GM18951 (cell line): ENCODE data around the gene FAM219A.

Experiments used
- POLR2A ChIP-seq: IDR thresholded peaks from 4 replicates; pipeline ENCODE4 v1.6.1; 2011; ENCODE audit warnings: mild to moderate bottlenecking; ENCODE audit not compliant: insufficient read length, insufficient read depth; ENCODE audit errors: extremely low read depth
- in situ Hi-C: fragments of 300-500 bp; cut with MboI; formaldehyde crosslinking; loops from one replicate; pipeline ENCODE4 v1.12.0; 2022; ENCODE audit warnings: low sequenced_read_pairs, mixed read lengths, inconsistent platforms; ENCODE audit not compliant: unreplicated experiment

Gene FAM219A

GRCh38 chr9:34417734-34418133, 40.6 kb downstream of the FAM219A start:
- TF ChIP-seq POLR2A: no peak
- in situ Hi-C loops: no loop called here

GRCh38 chr9:34413231-34413852, 45.0 kb downstream of the FAM219A start:
- in situ Hi-C loops: no loop called here
- TF ChIP-seq POLR2A: no peak

- no peak for TF ChIP-seq POLR2A
- in situ Hi-C loops: no loop called here
Observed at GRCh38 chr9:34412336-34412735, 46.0 kb downstream of the FAM219A start.

GRCh38 chr9:34409154-34409553, 49.2 kb downstream of the FAM219A start:
- no peak for TF ChIP-seq POLR2A

GRCh38 chr9:34408173-34408572, 50.2 kb downstream of the FAM219A start:
- in situ Hi-C loops: no loop called here

More at GRCh38 chr9:34409154-34409553, 49.2 kb downstream of the FAM219A start:
- in situ Hi-C loops: no loop called here

GRCh38 chr9:34406219-34406618, 52.2 kb downstream of the FAM219A start:
- TF ChIP-seq POLR2A: no peak
- in situ Hi-C loops: no loop called here

More at GRCh38 chr9:34408173-34408572, 50.2 kb downstream of the FAM219A start:
- no peak for TF ChIP-seq POLR2A

GRCh38 chr9:34405719-34406118, 52.7 kb downstream of the FAM219A start:
- TF ChIP-seq POLR2A: no peak
- in situ Hi-C loops: no loop called here

GRCh38 chr9:34403554-34404380, 54.6 kb downstream of the FAM219A start:
- no peak for TF ChIP-seq POLR2A
- in situ Hi-C loops: no loop called here

- no peak for TF ChIP-seq POLR2A
- in situ Hi-C loops: no loop called here
Observed at GRCh38 chr9:34400686-34401602, 57.4 kb downstream of the FAM219A start.

- in situ Hi-C loops: no loop called here
- no peak for TF ChIP-seq POLR2A
Observed at GRCh38 chr9:34400275-34400674, 58.1 kb downstream of the FAM219A start.

GRCh38 chr9:34399729-34400128, 58.6 kb downstream of the FAM219A start:
- no peak for TF ChIP-seq POLR2A
- in situ Hi-C loops: no loop called here

GRCh38 chr9:34398875-34399274, 59.5 kb downstream of the FAM219A start:
- in situ Hi-C loops: no loop called here
- no peak for TF ChIP-seq POLR2A
